Measurements from ENCODE around the gene ZMIZ1. TPM values are rescaled to one million over a fixed set of nuclear protein-coding genes. Genes with fewer than 3 reads are reported as not detected.

ZMIZ1 gene
- total RNA-seq, 1 donor from 2014 or later, result 93.9 TPM

- H3K4me1 Mint-ChIP-seq, result no peaks in the 10 kb centered on the region
- H3K36me3 Mint-ChIP-seq (ENCODE audit: low read depth), result no peaks in the 10 kb centered on the region
- ChIA-PET CTCF (no interaction called here), POLR2A (no interaction called here)
- H3K27ac Mint-ChIP-seq, result no peak overlapping the region
- no peak for TF ChIP-seq CTCF (IDR thresholded peaks at IDR 0.05)
- ATAC-seq (ENCODE audit: low read depth), result no peak
- no peak for DNase-seq
- H3K9me3 Mint-ChIP-seq, result no peaks in the 10 kb centered on the region
- H3K4me3 Mint-ChIP-seq, result no peak overlapping the region
- intact Hi-C loops (cut with micrococcal nuclease), result no loop called here
- peaks cover 16% of the 10 kb centered on the region for H3K27me3 Mint-ChIP-seq
Observed at GRCh38 chr10:79184657-79185056, 115.9 kb downstream of the ZMIZ1 start.

- intact Hi-C loops (cut with micrococcal nuclease), result no loop called here
- Mint-ChIP-seq H3K4me3 (no peak overlapping the region), H3K9me3 (no peaks in the 10 kb centered on the region), H3K27me3 (peaks cover 16% of the 10 kb centered on the region), H3K4me1 (no peaks in the 10 kb centered on the region), H3K27ac (no peak overlapping the region), H3K36me3 (ENCODE audit: low read depth) (no peaks in the 10 kb centered on the region)
- POLR2A ChIA-PET, result no interaction called here
- no peak for TF ChIP-seq CTCF (IDR thresholded peaks at IDR 0.05)
- DNase-seq, result no peak
- CTCF ChIA-PET, result no interaction called here
- ATAC-seq (ENCODE audit: low read depth), result no peak
Observed at GRCh38 chr10:79185067-79185774, 116.5 kb downstream of the ZMIZ1 start.

- Mint-ChIP-seq H3K36me3 (ENCODE audit: low read depth) (no peaks in the 10 kb centered on the region), H3K4me1 (no peaks in the 10 kb centered on the region), H3K27ac (no peak overlapping the region), H3K27me3 (peaks cover 16% of the 10 kb centered on the region), H3K4me3 (no peak overlapping the region), H3K9me3 (peaks cover 2% of the 10 kb centered on the region)
- intact Hi-C loops (cut with micrococcal nuclease), result no loop called here
- CTCF ChIA-PET, result no interaction called here
- TF ChIP-seq CTCF (IDR thresholded peaks at IDR 0.05), result no peak
- DNase-seq (no peak), ATAC-seq (ENCODE audit: low read depth) (no peak)
- POLR2A ChIA-PET, result no interaction called here
Observed at GRCh38 chr10:79185796-79186374, 117.1 kb downstream of the ZMIZ1 start.

GRCh38 chr10:79186486-79187120, 117.8 kb downstream of the ZMIZ1 start:
- intact Hi-C loops (cut with micrococcal nuclease), result no loop called here
- POLR2A ChIA-PET, result no interaction called here
- Mint-ChIP-seq H3K27ac (no peak overlapping the region), H3K4me1 (no peaks in the 10 kb centered on the region), H3K36me3 (ENCODE audit: low read depth) (no peaks in the 10 kb centered on the region), H3K9me3 (peaks cover 3% of the 10 kb centered on the region), H3K4me3 (no peak overlapping the region), H3K27me3 (peaks cover 16% of the 10 kb centered on the region)
- TF ChIP-seq CTCF (IDR thresholded peaks at IDR 0.05), result no peak
- CTCF ChIA-PET, result no interaction called here
- DNase-seq (no peak), ATAC-seq (ENCODE audit: low read depth) (no peak)

- Mint-ChIP-seq H3K27ac (no peak overlapping the region), H3K27me3 (peaks cover 14% of the 10 kb centered on the region), H3K9me3 (peaks cover 8% of the 10 kb centered on the region), H3K36me3 (ENCODE audit: low read depth) (no peaks in the 10 kb centered on the region), H3K4me3 (no peak overlapping the region), H3K4me1 (no peaks in the 10 kb centered on the region)
- no peak for TF ChIP-seq CTCF (IDR thresholded peaks at IDR 0.05)
- ATAC-seq (ENCODE audit: low read depth) (no peak), DNase-seq (no peak)
- intact Hi-C loops (cut with micrococcal nuclease), result no loop called here
- ChIA-PET POLR2A (no interaction called here), CTCF (interaction anchor here (0.7 kb wide), 1 partner anchor 8 kb away, joined by 3 read pairs; no protein-coding TSS in a partner anchor)
Observed at GRCh38 chr10:79187121-79187940, 118.6 kb downstream of the ZMIZ1 start.
